Activated naive CD8-positive, alpha-beta T cell treated with anti-CD3 and anti-CD28 coated beads, Interleukin-2, amount 50 U/mL, for 16 hours (primary cell): ENCODE measurements around the gene TBX10.
"Not testable (repeated sequence)": the region's sequence is repeated elsewhere in the genome, so short reads cannot be mapped to it uniquely, and the experiment has no call there.

Source experiments
- DNase-seq: peaks from one replicate; pipeline ENCODE4 v3.0.0-alpha.2; 2020; ENCODE audit warnings: low read depth, low spot score

The TBX10 gene

GRCh38 chr11:67632175-67632981, 7.2 kb downstream of the TBX10 start:
- no peak for DNase-seq

- DNase-seq: no peak
These were observed 7.7 kb downstream of the TBX10 start for GRCh38 chr11:67631853-67632174.

- DNase-seq: no peak
These were observed 8.2 kb downstream of the TBX10 start for GRCh38 chr11:67631411-67631810.

GRCh38 chr11:67630943-67631331, 8.6 kb downstream of the TBX10 start:
- DNase-seq: no peak

- peak; percentile 94 for DNase-seq
These were observed 9.2 kb downstream of the TBX10 start for GRCh38 chr11:67630228-67630942.

GRCh38 chr11:67629386-67630227, 10.0 kb downstream of the TBX10 start, which contains the start of gene NUDT8:
Gene NUDT8 (minus strand): TSS chr11:67629937. CDS start chr11:67629911, 26 bp downstream.
- peak; percentile 75 for DNase-seq

GRCh38 chr11:67628710-67629385, 10.7 kb downstream of the TBX10 start:
- no peak for DNase-seq

GRCh38 chr11:67627812-67628624, 11.5 kb downstream of the TBX10 start:
- no peak for DNase-seq

- no peak for DNase-seq
These were observed 12.1 kb downstream of the TBX10 start for GRCh38 chr11:67627441-67627811.

- no peak for DNase-seq
These were observed 12.6 kb downstream of the TBX10 start for GRCh38 chr11:67626970-67627369.

GRCh38 chr11:67626131-67626833, 13.3 kb downstream of the TBX10 start:
- DNase-seq: not testable (repeated sequence)

GRCh38 chr11:67623795-67624194, 15.8 kb downstream of the TBX10 start:
- DNase-seq: not testable (repeated sequence)

GRCh38 chr11:67622905-67623304, 16.7 kb downstream of the TBX10 start:
- not testable (repeated sequence) for DNase-seq

- DNase-seq: not testable (repeated sequence)
These were observed 17.6 kb downstream of the TBX10 start for GRCh38 chr11:67621928-67622327.

- DNase-seq: not testable (repeated sequence)
These were observed 18.9 kb downstream of the TBX10 start for GRCh38 chr11:67620621-67621020.

GRCh38 chr11:67619683-67620618, 19.6 kb downstream of the TBX10 start:
- DNase-seq: not testable (repeated sequence)

GRCh38 chr11:67618901-67619659, 20.5 kb downstream of the TBX10 start:
- DNase-seq: not testable (repeated sequence)
